Esophagus muscularis mucosa (tissue), 3 donors: ENCODE data around the gene DNLZ.

ENCODE experiments used
- POLR2A ChIP-seq: fragments of 450-650 bp; IDR thresholded peaks from one replicate; pipeline ENCODE4 v1.6.1; 2017; ENCODE audit warnings: antibody characterized with exemption, moderate library complexity, mild to moderate bottlenecking, low read depth
- POLR2AphosphoS5 ChIP-seq, 2 donors: sonication (generic); formaldehyde crosslinking; IDR thresholded peaks; one replicate each; pipeline ENCODE4 v1.6.1; 2017; ENCODE audit warnings: antibody characterized with exemption in 2 of 2
- TF ChIP-seq, protein P1 (sequence below), 3 experiments: fragments of 200-600 bp in 2 of 3; fragments of 450-650 bp in 1 of 3; sonication (generic) in 2 of 3; IDR thresholded peaks; one replicate each; pipeline ENCODE4 v1.5.1; 2017 to 2019; ENCODE audit warnings: antibody characterized with exemption in 3 of 3, mild to moderate bottlenecking in 2 of 3, moderate library complexity in 1 of 3

DNA sequence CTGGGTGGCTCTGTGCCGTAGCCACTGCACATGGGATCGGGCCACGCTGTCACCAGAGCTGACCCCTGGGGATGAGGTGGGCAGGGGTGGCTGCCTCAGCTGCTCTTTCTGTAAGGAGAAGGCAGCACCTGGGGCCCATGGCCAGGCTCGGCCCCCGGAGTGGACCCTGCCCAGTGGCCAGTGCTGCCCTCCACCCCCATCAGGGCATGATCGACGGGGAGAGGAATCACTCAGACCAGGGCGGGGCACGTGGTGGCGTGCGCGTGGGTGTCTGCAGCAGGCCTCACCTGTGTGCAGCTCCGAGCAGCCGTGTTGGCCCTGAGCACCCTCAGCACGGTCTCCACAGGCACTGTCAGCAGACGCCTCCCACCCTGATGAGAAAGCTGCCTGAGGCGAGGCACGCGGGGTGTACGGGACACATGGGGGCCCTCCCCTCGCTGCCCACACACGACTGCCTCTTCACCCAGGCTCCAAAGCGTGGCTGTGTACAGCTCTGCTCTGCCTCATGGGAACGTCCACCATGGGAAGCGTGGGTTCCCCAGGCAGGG lies 18.5 kb upstream of the DNLZ start:
- TF ChIP-seq, protein P1, sequence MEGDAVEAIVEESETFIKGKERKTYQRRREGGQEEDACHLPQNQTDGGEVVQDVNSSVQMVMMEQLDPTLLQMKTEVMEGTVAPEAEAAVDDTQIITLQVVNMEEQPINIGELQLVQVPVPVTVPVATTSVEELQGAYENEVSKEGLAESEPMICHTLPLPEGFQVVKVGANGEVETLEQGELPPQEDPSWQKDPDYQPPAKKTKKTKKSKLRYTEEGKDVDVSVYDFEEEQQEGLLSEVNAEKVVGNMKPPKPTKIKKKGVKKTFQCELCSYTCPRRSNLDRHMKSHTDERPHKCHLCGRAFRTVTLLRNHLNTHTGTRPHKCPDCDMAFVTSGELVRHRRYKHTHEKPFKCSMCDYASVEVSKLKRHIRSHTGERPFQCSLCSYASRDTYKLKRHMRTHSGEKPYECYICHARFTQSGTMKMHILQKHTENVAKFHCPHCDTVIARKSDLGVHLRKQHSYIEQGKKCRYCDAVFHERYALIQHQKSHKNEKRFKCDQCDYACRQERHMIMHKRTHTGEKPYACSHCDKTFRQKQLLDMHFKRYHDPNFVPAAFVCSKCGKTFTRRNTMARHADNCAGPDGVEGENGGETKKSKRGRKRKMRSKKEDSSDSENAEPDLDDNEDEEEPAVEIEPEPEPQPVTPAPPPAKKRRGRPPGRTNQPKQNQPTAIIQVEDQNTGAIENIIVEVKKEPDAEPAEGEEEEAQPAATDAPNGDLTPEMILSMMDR (IDR thresholded peaks at IDR 0.05) = no peak
- TF ChIP-seq POLR2A (no peak), POLR2AphosphoS5 (IDR thresholded peaks at IDR 0.05) (no peak)
